DOHH2 (cell line): ENCODE measurements around the gene FXR2.

Experiments
- CTCF ChIP-seq: fragments of 200-600 bp; sonication (generic); IDR thresholded peaks from one replicate; pipeline ENCODE4 v1.5.1; 2014; ENCODE audit warnings: antibody characterized with exemption, mild to moderate bottlenecking, low read depth, low read length; ENCODE audit not compliant: poor library complexity, severe bottlenecking
- EZH2phosphoT487 ChIP-seq: fragments of 200-600 bp; sonication (generic); IDR thresholded peaks from 2 replicates; pipeline ENCODE4 v1.6.1; 2017; ENCODE audit warnings: borderline replicate concordance, mild to moderate bottlenecking, antibody characterized with exemption, low read length, moderate library complexity, mixed read lengths

GRCh38 chr17:7551396-7551795, 63.3 kb downstream of the FXR2 start:
- TF ChIP-seq CTCF (no peak), EZH2phosphoT487 (no peak)
